VCaP (cell line): ENCODE data around the gene OMG.
"Not testable (repeated sequence)": the region's sequence is repeated elsewhere in the genome, so short reads cannot be mapped to it uniquely, and the experiment has no call there.

Source experiments
- H3K27ac ChIP-seq: fragments of 450-650 bp; 2 replicates; pipeline ENCODE4 v1.5.1; 2017
- TF ChIP-seq, protein P1 (sequence below): fragments of 450-650 bp; conservative IDR thresholded peaks from 2 replicates; pipeline ENCODE4 v1.5.1; 2017; ENCODE audit warnings: mild to moderate bottlenecking, moderate library complexity

The OMG gene

DNA sequence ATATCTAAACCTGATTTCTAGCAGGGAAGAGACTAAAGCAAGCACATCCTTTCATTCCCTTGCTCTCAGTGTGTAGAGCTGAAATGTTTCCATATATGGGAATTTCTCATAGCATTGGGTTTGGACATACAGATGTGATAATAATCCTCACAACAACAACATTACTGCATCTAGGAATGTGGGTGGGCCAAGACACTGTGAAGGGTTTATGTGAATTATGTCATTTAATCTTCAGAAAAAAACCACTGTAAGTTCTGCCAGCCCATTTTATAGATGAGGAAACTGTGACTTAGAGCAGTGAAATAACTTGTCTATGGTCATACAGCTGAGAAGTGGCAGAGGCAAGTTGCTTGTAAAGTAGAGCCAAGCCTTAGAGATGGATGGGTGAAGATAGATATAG, 5.2 kb downstream of the OMG start:
- TF ChIP-seq, protein P1, sequence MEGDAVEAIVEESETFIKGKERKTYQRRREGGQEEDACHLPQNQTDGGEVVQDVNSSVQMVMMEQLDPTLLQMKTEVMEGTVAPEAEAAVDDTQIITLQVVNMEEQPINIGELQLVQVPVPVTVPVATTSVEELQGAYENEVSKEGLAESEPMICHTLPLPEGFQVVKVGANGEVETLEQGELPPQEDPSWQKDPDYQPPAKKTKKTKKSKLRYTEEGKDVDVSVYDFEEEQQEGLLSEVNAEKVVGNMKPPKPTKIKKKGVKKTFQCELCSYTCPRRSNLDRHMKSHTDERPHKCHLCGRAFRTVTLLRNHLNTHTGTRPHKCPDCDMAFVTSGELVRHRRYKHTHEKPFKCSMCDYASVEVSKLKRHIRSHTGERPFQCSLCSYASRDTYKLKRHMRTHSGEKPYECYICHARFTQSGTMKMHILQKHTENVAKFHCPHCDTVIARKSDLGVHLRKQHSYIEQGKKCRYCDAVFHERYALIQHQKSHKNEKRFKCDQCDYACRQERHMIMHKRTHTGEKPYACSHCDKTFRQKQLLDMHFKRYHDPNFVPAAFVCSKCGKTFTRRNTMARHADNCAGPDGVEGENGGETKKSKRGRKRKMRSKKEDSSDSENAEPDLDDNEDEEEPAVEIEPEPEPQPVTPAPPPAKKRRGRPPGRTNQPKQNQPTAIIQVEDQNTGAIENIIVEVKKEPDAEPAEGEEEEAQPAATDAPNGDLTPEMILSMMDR = no peak
- H3K27ac ChIP-seq = no peak overlapping the region

DNA sequence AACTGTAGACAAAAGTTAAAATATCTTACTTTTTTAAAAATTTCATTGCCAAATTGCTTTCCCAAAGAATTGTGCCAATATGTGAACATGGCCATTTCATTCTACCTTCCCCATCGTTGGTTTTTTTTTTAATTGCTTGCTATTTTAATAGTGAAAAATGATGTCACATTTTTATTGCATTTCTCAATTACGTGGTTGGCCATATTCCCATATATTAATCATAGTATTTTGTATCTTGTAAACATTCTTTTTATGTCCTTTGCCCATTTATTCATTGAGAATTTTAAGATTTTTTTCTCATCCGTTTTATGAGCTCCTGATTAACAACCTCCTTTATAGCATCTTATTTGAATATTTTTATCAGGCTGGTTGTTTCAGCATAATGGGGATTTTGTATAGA, 7.2 kb downstream of the OMG start:
- TF ChIP-seq, protein P1 = no peak
- H3K27ac ChIP-seq = no peak overlapping the region

DNA sequence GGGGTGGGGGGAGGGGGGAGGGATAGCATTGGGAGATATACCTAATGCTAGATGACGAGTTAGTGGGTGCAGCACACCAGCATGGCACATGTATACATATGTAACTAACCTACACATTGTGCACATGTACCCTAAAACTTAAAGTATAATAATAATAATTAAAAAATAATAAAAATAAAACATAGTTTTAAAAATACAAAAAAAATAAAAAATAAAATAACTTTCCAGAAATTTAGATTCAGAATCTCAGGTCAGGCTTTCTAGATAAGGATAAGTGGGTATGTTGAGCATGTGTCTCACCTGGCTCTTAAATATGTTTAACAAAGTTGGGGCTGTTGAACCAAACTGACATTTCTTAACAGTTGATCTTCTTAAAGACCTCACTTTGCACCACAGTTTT, 9.1 kb downstream of the OMG start:
- not testable (repeated sequence) for H3K27ac ChIP-seq

DNA sequence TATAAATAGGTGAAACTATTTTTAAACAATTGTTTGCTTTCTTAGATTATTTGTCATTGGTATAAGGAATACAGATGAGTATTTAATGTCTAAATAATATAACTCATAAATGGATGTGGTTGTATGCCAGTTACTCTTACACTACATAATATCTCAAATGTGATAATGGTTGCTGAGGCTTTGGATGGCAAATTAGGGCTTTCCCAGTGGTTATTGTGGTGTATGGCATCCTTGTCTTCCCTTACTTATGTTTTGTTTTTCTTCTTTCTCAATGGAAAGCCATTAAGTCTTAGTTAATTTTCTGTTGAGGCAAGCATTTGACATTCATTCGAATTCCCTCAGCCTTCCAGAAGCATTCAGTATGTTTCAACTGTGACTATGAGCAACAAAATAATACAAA, 10.5 kb downstream of the OMG start:
- TF ChIP-seq, protein P1 = peak; percentile 22; the same call in 1 of the 2 replicates
- no peak overlapping the region for H3K27ac ChIP-seq

DNA sequence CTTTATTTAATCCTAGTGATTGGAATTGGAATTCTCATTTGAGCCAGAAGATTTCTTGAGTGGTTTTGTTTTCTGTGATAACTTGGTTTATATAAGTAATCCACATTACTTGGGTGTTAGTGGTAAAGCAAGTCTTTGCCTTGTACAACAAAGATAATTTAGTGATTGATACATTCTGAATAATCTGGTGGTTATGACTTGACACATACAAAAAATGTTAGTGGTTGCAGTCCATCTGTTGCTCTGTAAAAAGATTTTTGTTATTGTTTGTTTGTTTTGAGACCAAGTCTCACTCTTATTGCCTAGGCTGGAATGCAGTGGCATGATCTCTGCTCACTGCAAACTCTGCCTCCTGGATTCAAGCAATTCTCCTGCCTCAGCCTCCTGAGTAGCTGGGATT, 13.2 kb downstream of the OMG start:
- TF ChIP-seq, protein P1 = no peak
- H3K27ac ChIP-seq = no peak overlapping the region

DNA sequence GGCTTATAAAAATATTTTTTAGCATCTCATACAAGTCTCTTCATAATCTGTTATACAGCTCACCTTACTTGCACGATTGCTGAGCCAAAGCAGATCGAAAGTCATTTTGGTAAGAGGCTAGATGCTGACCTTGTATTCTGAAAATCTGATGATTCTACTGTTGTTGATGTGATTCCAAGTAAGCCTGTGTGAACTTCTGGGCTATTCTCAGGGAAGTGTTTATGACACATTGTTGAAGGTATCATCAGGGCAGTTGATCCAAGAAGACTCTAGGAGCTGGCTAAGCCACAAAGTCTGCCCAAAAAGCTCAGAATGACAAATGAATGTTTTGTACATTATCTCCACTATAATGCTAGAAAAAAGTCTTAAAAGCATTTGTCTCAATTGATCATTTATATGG, 16.0 kb downstream of the OMG start:
- TF ChIP-seq, protein P1 = no peak
- no peak overlapping the region for H3K27ac ChIP-seq

DNA sequence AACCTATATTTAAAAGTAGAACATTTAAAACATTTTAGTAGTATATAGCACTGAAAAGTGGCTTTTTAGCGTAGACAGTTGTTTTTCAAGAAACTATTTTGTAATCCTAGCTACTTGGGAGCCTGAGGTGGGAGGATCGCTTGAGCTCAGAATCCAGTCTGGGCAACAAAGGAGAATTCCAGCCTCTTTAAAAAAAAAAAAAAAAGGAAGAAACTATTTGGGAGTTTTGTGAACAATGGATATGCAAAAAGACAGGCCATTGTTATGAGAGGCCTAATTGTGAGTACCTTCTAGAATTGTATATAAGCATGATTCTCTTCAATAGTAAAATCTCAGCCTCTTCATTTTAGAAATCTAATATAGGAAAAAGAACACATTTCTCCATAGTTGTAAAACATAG, 17.6 kb downstream of the OMG start:
- H3K27ac ChIP-seq = no peak overlapping the region
- TF ChIP-seq, protein P1 = no peak

DNA sequence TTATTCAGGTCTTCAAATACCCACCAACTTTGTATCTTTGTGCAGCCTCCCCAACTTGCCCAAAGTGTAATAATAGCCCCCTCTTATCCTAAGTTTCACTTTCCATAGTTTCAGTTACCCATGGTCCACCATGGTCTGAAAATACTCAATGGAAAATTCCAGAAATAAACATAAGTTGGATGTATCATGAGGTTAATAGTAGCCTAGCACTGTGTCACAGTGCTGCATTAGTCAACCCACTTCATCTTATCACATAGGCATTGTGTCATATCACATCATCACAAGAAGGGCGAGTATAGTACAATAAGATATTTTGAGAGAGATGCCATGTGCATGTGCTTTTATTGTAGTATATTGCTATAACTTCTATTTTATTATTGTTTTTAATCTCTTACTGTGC, 21.9 kb downstream of the OMG start:
- TF ChIP-seq, protein P1 = no peak
- H3K27ac ChIP-seq = no peak overlapping the region
